Endothelial cell (in vitro differentiated cells): ENCODE data around the gene STAT2. TPM values are rescaled to one million over a fixed set of nuclear protein-coding genes. Genes with fewer than 3 reads are reported as not detected.

Experiments
- DNase-seq: peaks from one replicate; pipeline ENCODE4 v3.0.0; 2021; ENCODE audit warnings: low spot score
- H3K27ac Mint-ChIP-seq: one replicate; pipeline ENCODE4 v1.8.0; 2021; ENCODE audit warnings: mixed read lengths, inconsistent platforms; ENCODE audit not compliant: unreplicated experiment
- H3K27me3 Mint-ChIP-seq: one replicate; pipeline ENCODE4 v1.8.0; 2021; ENCODE audit warnings: mild to moderate bottlenecking, moderate library complexity, mixed read lengths, inconsistent platforms; ENCODE audit not compliant: unreplicated experiment
- H3K36me3 Mint-ChIP-seq: one replicate; pipeline ENCODE4 v1.8.0; 2021; ENCODE audit warnings: mild to moderate bottlenecking, low read depth, mixed read lengths, inconsistent platforms; ENCODE audit not compliant: unreplicated experiment
- H3K4me1 Mint-ChIP-seq: one replicate; pipeline ENCODE4 v1.8.0; 2021; ENCODE audit warnings: mild to moderate bottlenecking, mixed read lengths, inconsistent platforms; ENCODE audit not compliant: unreplicated experiment
- H3K4me3 Mint-ChIP-seq: one replicate; pipeline ENCODE4 v1.8.0; 2021; ENCODE audit warnings: mild to moderate bottlenecking, mixed read lengths, inconsistent platforms; ENCODE audit not compliant: unreplicated experiment
- H3K9me3 Mint-ChIP-seq: one replicate; pipeline ENCODE4 v1.8.0; 2021; ENCODE audit warnings: mixed read lengths, inconsistent platforms; ENCODE audit not compliant: unreplicated experiment
- total RNA-seq: library from RNA; stranded (reverse); fragmentation: NEBNext Ultra II Directional; extraction: Animal tissue kit (Norgen Biotek cat#: 25700); gene quantifications from one replicate; pipeline ENCODE4 v1.2.1, GENCODE V29; 2021; ENCODE audit not compliant: unreplicated experiment
- TF ChIP-seq, protein P1 (sequence below): fragments of 200-600 bp; sonication (generic); IDR thresholded peaks from one replicate; pipeline ENCODE4 v1.5.0; 2021; ENCODE audit warnings: antibody characterized with exemption; ENCODE audit not compliant: unreplicated experiment

The STAT2 gene
- total RNA-seq, 1 donor from 2014 or later = 97.3 TPM

GRCh38 chr12:56385873-56386272 is 26.0 kb upstream of the STAT2 start:
- Mint-ChIP-seq H3K27ac (no peak overlapping the region), H3K4me3 (no peak overlapping the region), H3K27me3 (no peaks in the 10 kb centered on the region), H3K9me3 (no peaks in the 10 kb centered on the region), H3K4me1 (no peaks in the 10 kb centered on the region), H3K36me3 (no peaks in the 10 kb centered on the region)
- TF ChIP-seq, protein P1, sequence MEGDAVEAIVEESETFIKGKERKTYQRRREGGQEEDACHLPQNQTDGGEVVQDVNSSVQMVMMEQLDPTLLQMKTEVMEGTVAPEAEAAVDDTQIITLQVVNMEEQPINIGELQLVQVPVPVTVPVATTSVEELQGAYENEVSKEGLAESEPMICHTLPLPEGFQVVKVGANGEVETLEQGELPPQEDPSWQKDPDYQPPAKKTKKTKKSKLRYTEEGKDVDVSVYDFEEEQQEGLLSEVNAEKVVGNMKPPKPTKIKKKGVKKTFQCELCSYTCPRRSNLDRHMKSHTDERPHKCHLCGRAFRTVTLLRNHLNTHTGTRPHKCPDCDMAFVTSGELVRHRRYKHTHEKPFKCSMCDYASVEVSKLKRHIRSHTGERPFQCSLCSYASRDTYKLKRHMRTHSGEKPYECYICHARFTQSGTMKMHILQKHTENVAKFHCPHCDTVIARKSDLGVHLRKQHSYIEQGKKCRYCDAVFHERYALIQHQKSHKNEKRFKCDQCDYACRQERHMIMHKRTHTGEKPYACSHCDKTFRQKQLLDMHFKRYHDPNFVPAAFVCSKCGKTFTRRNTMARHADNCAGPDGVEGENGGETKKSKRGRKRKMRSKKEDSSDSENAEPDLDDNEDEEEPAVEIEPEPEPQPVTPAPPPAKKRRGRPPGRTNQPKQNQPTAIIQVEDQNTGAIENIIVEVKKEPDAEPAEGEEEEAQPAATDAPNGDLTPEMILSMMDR = no peak
- no peak for DNase-seq

DNA sequence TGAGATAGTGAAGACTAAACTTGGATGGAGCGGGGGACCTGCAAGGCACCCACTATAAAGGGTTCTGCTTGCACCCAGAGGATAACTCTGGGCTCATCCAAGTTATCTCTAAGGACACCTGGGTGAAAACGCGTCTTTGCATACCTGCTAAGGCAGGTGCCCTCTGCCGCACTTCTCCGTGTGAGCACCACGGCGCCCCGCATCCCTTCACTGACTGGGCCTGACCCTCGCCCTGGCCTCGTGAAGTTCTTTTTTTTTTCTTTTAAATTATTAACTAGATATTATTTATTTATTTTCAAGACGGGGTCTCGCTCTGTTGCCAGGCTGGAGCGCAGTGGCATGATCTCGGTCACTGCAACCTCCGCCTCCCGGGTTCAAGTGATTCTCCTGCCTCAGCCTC is 22.7 kb upstream of the STAT2 start:
- H3K36me3 Mint-ChIP-seq = no peaks in the 10 kb centered on the region
- no peak for DNase-seq
- TF ChIP-seq, protein P1 = no peak
- H3K9me3 Mint-ChIP-seq = no peaks in the 10 kb centered on the region
- H3K4me1 Mint-ChIP-seq = peaks cover 2% of the 10 kb centered on the region
- H3K4me3 Mint-ChIP-seq = no peak overlapping the region
- H3K27ac Mint-ChIP-seq = no peak overlapping the region
- H3K27me3 Mint-ChIP-seq = peaks cover 2% of the 10 kb centered on the region

DNA sequence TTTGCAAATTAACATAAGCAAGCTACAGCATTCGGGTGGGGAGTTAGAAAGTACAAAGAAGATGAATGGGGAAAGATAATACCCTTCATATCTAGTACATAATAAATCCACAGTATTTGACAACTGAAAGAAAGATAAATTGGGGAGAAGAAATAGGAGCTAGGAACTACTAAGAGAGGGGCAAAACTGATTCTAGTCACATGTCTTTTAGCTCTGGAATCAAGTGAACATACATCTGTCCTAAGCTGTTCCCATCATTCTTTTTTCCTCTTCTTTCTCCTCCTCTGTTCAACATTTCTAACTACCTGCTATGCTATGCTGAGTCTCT is 18.0 kb upstream of the STAT2 start:
- H3K27ac Mint-ChIP-seq = no peak overlapping the region
- H3K4me3 Mint-ChIP-seq = no peak overlapping the region
- peaks cover 9% of the 10 kb centered on the region for H3K4me1 Mint-ChIP-seq
- DNase-seq = no peak
- H3K27me3 Mint-ChIP-seq = peaks cover 2% of the 10 kb centered on the region
- TF ChIP-seq, protein P1 = no peak
- H3K9me3 Mint-ChIP-seq = no peaks in the 10 kb centered on the region
- no peaks in the 10 kb centered on the region for H3K36me3 Mint-ChIP-seq

- H3K4me3 Mint-ChIP-seq = no peak overlapping the region
- H3K36me3 Mint-ChIP-seq = no peaks in the 10 kb centered on the region
- DNase-seq = no peak
- H3K9me3 Mint-ChIP-seq = no peaks in the 10 kb centered on the region
- peaks cover 2% of the 10 kb centered on the region for H3K27me3 Mint-ChIP-seq
- no peak overlapping the region for H3K27ac Mint-ChIP-seq
- H3K4me1 Mint-ChIP-seq = peaks cover 9% of the 10 kb centered on the region
- TF ChIP-seq, protein P1 = no peak
Observed at GRCh38 chr12:56377310-56377988, 17.5 kb upstream of the STAT2 start.

DNA sequence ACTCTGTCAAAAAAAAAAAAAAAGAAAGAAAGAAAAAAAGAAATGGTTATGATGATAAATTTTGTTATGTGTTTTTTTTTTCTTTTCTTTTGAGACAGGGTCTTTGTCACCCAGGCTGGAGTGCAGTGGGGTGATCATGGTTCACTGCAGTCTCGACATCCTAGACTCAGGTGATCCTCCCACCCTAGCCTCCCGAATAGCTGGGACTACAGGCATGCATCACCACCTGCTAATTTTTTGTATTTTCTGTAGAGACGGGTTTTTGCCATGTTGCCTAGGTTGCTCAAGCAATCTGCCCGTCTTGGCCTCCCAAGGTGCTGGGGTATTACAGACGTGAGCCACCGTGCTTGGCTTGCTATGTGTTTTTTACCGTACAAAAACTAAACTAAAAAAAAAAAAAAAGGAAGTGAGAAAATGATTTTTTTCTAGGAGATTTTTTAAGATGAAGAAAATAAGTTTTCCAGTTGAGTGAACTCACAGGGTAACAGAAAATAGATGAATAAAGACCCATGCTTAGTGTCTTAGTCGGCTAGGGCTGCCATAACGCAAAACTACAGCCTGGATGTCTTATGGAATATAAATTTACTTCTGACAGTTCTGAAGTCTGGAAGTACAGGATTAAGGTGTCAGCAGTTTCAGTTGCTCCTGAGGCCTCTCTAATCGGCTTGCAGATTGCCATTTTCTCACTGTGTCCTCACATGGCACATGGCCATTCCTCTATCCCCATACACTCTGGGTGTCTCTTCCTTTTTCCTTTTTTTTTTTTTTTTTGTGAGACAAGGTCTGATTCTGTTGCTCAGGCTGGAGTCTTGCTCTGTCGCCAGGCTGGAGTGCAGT is 15.9 kb upstream of the STAT2 start:
- no peaks in the 10 kb centered on the region for H3K36me3 Mint-ChIP-seq
- no peak overlapping the region for H3K4me3 Mint-ChIP-seq
- DNase-seq = no peak
- H3K27me3 Mint-ChIP-seq = peaks cover 2% of the 10 kb centered on the region
- H3K27ac Mint-ChIP-seq = no peak overlapping the region
- TF ChIP-seq, protein P1 = no peak
- peaks cover 9% of the 10 kb centered on the region for H3K4me1 Mint-ChIP-seq
- no peaks in the 10 kb centered on the region for H3K9me3 Mint-ChIP-seq
